NCI-H446 (cell line): ENCODE measurements around the gene ZEB2.

Experiments used
- DNase-seq, 2 experiments: peaks; one replicate each; lab custom pipeline; 2025; lab: John Stamatoyannopoulos, UW

Gene ZEB2

DNA sequence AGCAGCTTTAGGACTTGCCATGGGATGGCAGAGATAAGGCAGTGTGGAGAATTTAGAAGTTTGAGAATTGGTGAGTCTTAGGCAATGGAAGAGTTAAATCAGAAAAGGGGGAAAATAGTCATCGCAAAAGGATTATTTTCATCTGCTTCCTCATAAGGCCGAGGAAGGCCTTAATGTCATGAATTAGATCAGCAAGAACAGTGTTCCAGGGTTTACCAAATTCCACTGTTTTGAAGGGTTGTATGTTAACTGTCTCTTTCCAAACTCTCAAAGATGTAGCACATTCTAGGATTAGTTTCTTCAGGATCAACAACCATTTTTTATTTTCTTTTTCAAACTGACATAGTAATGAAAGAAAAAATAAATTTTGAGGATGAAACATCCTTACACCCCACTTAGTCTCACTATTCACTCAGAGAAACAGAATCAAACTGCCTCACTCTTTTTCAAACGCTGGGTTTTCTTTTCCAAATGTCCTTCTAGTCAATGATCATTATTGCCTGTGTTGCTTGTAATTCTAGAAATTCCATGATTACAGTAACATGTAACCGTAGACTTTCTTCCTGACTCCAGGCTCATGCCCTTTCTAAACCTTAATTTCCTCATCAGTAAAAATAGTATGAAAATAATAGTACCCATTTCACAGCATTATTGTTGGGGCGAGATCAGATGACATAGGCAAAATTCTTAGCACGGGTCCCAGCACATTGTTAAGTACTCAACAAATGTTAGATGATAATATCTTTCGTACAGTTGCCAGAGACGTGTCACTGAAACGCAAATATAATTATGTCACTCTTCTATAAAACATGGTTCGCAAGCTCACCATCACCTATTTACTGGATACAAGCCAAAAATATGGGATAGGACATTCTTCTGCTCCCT, 23.6 kb downstream of the ZEB2 start:
- DNase-seq: no peak

DNA sequence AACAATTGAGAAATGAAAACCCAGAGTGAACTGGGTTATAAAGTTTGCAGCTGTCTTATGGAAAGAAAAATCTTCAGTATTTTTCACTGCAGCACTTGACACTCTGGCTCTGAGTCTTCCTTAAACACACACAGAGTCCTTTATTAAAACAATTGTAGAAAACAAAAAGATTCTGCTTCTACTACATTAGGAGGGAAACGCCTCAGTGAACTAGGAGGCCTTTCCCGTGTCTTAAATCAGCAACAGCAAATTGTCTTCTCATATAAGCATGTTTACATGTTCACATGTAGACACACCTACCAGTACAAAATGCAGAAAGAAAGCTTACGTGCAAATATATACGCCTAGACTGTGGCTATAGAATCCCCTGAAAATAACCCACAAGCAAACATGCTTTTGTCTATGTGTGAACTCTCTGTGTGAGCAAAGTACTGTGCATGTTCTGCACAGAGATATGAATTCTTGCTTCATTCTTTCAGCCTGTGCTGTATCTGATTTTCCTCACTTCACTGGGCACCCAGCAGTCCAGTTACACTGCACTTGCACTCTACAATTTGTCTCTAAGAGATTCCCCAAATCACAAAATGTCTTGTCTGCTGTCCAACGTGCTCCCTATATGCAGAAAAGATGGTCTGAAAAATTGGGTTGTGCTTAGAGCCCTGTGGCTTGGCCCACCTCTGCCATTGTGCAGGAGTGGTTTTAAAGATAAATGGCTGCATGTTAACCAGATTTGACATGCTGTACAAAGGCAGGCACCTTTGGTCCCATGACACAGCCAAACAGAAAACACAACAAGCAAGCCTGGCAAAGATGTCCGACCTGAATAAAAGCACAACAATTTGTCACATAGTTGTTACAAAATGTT, 24.5 kb downstream of the ZEB2 start:
- no peak for DNase-seq

DNA sequence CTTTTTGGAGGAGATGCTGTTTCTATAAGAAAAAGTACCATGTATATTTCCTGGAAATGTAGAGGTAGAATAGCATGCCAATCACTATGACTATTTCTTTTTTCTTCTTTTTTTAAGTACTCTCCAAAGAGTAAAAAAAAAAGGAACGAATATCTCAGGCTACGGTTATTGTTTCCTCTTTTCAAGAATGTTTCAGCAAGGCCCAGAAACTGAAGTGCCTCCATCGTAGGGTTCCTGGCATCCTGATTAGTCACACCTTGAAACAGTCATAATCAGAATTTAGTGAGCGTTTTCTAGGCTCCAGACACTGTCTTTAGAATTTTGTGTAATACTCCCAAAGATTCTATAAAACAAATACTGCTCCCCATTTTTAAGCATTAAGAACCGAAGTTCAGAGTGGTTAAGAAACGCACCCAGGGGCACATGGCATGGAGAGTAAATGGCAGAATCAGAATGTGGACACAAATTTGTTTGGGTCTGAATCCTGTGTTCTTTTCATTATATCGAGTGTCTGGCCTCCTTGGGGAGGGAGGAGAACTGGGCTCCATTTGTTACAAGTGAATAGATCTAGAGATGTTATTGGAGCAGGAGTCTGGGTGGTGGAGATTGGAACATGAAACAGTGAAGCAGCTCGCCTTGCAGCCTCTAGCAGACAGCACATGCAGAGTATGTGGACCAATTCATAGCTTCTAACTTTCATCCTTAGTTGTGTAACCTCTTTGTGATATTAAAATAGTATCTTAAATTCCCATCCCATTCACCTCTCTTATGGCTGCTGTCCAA, 26.7 kb downstream of the ZEB2 start:
- no peak for DNase-seq

DNA sequence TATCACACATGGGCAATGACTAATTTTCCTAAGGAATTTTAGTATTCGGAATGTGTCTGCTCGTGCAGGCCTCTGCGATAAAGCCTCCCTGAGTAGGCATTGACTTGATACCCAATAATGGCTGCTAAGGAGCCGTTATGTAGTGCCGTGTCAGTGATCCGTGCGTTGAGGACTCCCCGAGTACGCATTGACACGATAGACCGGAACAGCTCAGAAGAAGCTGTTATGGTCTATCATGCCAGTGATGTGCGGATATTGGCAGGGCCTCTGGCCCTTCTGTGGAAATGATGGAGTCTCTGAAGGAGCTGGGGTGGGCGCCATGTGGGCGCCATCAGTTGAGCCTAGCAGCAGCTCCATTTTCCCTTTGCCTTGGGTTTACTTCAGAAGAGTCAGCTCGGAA, 29.1 kb downstream of the ZEB2 start:
- DNase-seq: no peak

- no peak for DNase-seq
These were observed 29.9 kb downstream of the ZEB2 start for GRCh38 chr2:144490017-144490416.

DNA sequence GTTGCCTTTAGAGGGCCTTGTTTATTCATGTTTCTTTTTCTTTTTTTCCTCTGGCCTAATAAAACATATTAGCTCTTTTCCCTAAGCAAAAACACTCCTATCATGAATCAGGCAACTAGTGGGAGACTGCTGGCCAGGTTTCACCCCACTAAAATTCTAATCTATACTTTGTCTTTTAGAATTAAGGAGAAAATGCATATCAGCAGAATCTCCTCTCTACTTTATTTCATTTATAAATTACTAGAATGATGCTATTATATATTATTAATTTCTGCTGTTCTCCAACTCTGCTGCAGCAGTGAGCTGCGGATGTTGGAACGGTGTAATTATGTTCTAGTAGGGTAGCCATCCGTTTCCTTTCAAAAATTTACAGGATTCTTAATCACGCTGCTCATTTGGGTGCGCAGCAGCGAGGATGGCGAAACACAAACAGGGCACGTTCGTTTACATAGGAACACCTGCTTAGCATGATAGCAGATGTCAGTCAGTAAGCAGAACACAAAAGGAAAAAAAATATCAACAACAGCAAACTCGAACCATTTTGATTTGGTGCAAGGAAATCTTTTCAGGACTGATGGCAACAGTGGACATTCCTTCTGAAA, 30.5 kb downstream of the ZEB2 start:
- no peak for DNase-seq

DNA sequence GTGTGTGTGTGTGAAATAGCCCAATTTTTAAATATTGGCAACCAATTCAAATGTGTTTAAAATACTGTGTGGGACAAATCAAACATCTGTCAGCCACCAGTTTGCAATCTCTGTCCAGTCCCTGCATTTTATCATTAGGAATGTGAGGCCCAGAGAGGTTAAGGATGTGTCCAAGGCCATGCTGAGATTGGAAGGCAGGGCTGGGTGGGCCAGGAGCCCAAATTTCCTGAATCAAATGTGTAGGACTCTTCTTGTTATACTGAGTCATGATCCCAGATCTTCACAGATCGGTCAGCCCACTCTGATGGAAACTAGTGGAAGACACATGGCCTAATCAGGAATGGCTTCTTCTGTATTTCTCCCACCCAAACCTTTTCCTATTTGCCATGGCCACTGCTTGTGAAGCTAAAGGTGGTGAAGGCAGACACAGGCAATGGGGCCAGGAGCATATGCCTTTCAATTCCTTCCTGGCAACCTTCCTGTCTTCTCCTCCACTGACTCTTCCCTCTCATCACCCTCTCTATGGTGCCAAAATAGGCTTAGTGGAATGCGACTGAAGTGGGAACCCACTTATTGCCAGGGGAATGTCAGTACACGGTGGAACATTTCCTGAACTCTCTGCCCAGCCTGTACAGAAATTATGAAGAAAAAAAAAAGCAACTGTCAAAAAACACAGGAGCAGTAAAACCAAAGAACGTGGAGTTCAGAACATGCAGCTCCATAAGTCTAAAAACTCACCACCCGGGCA, 35.5 kb downstream of the ZEB2 start:
- DNase-seq: no peak

DNA sequence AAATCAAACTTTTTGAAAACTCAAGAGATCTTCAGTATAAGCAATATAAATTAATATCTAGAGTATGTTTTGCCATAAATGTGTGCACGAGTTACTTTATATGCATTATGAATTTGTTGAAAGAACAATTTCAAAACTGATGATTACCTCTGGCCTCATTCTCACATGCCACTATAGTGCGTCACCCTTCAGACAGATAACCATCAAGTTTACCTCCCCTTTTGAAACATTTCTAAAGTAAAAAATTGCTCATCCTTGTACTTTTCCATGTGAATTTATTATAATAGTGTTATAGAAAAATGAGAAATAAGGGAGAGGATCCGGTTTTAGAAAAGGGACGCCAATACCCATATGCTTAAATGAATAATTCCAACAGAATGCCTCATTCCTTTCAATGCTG, 38.3 kb downstream of the ZEB2 start:
- DNase-seq: no peak

DNA sequence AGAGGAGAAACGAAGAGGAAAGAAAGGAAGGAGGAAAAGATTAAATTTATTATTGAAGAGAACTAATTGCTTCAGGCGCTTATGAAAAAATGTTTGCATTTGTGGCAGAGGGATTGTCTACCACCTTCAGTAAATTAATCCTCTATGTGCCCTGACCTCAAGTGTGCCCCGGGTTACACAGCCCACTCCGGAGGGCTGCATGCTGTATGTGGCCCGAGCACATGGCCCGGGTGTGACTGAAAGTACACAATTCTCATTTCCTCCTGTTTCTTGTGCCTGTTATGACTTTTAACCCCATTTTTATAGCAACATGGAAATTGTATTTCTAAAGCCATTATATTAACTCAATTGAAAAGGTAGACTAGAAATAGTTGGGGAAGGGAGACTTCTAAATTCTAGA, 38.8 kb downstream of the ZEB2 start:
- no peak for DNase-seq

DNA sequence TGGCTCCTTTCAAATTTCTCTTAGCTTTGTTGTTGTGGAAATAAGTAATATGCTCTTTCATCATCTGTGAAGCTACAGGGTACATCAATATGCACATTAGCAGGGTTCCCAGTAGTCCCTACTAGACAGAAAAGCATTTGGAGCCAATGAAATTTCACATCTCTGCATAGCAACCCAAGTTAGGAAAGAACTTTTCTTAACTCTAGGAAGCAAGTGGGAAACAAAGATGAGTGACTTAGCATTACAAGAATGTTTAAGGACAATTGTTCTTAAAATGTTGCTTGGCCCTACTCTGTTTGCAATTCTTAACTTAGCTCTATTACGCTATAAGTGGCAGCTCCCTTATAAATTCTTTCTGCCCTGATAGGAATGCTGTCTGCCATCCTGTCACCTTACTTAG, 39.6 kb downstream of the ZEB2 start:
- DNase-seq: no peak

DNA sequence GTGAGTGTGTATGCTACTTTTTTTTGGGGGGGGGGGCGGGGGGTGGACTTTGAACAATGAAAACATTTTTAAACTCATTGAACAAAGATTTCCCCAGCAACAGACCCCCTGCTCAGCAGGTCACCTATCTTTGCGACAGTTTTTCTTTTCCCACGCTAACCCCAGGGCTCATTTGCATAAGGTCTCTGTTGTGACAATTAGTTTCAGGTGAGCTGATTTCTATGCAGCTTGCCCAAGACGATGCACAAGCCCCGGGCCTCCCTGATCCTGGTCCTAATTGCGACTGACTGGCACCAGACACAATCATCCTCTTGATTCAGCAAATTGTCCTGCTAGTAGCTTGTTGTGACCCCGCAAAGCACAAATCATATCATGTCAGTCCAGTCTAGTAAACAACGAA, 40.3 kb downstream of the ZEB2 start:
- DNase-seq: no peak

DNA sequence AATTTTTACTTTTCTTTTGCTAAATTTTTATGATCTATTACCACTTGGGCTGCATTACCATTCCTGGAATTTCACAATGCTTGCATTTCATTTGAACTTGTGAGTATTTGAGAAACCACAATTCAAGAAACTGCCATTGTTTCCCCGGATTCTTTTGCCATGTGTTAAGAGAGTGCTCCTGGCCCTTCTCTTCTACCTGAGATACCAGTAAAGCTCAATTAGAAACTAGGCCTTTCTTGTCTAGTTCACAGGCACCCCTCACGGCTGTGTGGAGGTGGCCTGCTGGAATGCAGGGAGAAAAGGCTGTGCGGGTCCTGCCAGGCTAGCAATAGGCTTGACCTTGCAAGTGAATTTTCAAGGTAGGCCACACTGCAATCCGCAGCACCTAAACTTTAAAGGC, 40.8 kb downstream of the ZEB2 start:
- no peak for DNase-seq

DNA sequence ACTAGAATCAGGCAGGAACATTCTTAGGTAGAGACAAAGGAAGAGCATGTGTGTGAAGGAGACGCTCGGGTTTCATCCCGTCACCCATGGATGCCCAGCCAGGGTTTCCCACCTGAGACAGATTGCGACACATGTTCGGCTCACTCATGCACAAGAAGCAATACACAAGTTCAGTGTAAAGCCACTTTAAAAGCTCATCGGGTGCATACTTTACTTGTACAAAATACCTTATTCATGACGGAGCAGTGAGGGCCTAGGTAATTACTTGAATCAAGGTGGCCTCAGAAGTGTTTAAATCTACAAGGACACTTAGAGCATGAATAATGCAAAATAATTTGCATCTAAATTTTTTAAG, 42.0 kb downstream of the ZEB2 start:
- DNase-seq: no peak

GRCh38 chr2:144477281-144477956, 42.5 kb downstream of the ZEB2 start:
- no peak for DNase-seq

DNA sequence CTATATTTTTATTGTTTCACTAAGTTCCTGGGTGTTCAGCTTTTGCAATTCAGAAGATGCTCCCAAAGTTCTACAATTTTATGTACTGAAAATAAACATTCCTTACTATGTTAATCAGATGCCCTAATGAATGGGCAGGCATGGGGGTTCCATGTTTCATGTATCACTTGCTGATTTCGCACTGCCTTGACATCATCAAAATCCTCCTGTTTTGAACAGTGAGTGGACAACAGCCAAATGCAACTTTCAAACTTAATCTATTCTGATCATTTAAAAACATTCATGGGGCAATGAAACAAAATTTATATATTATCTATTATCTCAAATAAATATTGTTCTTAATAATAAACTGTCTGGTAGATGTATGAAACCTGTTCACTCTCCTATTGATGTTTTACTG, 43.2 kb downstream of the ZEB2 start:
- no peak for DNase-seq

DNA sequence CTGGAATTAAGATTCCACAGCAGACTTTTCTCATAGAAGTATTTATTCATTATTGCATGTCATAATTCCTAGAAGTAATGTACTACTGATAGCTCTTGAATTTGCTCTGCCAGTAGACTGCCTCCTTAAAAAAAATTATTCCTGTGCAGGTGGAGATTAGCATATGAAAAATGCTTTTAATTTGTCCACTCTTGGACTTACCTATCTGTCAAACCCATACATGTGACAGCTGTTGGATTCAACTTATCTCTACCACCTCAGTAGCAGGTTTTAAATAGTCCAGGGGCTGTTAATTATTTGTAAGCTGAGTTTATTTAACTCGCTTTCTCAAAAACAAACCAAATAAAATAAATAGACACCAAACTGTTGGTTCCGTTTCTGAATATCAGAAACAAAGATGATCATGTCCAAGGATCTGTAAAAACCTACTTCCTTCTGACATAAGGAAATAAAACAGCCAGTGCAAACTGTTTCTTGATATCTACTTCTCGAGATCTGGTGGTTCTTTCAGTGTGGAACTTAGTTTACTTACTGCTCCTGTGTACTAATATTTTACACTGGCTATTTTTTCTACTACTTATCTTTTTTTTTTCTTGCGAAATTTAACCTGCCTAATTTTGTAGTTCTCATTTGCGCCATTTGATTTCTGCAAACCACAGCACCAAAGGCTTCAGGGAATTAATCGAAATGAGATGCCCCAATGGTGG, 44.2 kb downstream of the ZEB2 start:
- DNase-seq: no peak

GRCh38 chr2:144475044-144475443, 44.9 kb downstream of the ZEB2 start:
- no peak for DNase-seq

DNA sequence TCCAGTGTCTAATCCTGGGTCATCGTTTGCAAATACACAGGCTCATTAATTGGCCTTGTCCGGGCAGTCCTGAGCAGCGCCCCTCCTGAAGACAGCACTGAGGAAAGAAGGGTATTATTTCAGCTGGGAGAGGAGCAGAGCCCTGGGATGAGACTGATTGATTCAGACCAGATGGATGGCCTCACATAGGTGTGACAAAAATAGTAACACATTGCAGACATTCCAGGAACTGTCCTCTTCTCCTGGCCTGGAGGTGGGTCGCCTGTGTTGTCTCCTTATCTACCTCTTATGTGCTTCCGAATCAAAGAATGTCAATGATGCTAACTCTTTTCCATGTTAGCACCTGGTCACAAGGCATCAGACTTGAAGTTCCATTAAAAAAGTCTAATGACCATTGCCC, 45.9 kb downstream of the ZEB2 start:
- no peak for DNase-seq

DNA sequence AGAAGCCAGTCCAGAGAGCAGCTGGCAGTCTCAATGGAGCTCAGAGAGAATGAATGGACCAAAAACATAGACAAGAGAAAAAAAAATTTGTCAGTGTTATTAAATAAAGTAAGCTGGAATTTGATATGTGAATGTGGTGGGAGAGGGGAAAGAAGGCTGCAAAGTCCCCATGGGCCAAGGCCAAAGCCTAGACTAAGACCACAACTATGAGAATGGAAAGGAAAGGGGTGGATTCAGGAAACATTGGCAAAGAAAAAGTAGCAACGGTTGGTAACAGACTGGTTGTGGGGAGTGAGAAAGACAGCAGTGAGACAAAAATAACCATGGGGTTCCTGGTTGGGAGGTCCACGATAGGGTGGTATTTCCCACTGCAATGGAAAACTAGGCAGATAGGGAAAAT, 47.0 kb downstream of the ZEB2 start:
- no peak for DNase-seq

DNA sequence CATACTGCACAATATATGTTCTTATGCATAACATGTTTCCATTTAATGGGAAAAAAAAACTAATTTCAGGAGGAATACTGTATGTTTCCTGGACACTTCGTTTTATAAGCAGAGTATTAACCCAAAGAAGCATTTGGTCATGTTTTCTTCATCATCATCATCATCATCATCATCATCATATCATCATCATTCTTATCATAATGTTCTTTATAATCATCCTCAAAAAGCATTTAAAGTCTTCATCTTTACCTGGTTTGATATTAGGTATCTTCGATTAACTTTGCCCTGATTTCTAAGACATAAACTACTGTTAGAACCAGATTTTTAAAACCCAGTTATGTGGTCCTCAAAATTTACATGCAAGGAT, 47.9 kb downstream of the ZEB2 start:
- no peak for DNase-seq
